Astrocyte of the spinal cord (primary cell): ENCODE data around the gene GALNT12.

Experiments used
- DNase-seq: peaks from one replicate; pipeline ENCODE4 v3.0.0; 2011; ENCODE audit warnings: low read depth, low spot score
- H3K4me3 ChIP-seq: 2 replicates; pipeline ENCODE4 v1.5.1; 2011; ENCODE audit warnings: low read depth, mild to moderate bottlenecking, low read length, moderate library complexity
- in situ Hi-C: cut with HindIII; loops from 2 replicates; pipeline ENCODE4 v1.10.0; 2017; ENCODE audit warnings: low sequenced_read_pairs
- TF ChIP-seq, protein P1 (sequence below): IDR thresholded peaks from 2 replicates; pipeline ENCODE4 v1.5.1; 2012; ENCODE audit warnings: low read depth, mild to moderate bottlenecking, low read length, inconsistent platforms

GALNT12 gene

DNA sequence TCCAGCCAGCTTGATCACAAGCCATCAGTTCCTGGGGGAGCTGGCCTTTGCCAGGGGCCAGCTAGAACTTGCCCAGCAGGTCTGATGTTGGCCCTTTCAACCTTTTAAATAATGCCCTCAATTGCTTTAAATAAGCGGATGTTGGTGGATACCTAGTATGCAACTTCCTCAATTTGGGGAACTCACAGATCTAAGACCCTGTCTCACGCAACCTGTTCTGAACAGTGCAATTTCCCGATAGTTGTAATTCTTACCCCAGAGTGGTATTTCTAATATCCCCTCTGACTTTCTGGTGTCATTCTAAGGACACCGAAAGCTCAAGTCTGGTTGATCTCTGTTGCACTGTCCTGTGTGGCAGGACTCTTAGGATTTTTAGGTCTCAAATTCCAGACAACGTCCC lies 23.1 kb downstream of the GALNT12 start:
- DNase-seq, result no peak
- TF ChIP-seq, protein P1, sequence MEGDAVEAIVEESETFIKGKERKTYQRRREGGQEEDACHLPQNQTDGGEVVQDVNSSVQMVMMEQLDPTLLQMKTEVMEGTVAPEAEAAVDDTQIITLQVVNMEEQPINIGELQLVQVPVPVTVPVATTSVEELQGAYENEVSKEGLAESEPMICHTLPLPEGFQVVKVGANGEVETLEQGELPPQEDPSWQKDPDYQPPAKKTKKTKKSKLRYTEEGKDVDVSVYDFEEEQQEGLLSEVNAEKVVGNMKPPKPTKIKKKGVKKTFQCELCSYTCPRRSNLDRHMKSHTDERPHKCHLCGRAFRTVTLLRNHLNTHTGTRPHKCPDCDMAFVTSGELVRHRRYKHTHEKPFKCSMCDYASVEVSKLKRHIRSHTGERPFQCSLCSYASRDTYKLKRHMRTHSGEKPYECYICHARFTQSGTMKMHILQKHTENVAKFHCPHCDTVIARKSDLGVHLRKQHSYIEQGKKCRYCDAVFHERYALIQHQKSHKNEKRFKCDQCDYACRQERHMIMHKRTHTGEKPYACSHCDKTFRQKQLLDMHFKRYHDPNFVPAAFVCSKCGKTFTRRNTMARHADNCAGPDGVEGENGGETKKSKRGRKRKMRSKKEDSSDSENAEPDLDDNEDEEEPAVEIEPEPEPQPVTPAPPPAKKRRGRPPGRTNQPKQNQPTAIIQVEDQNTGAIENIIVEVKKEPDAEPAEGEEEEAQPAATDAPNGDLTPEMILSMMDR, result no peak
- in situ Hi-C loops, result no loop called here
- H3K4me3 ChIP-seq, result no peak overlapping the region

DNA sequence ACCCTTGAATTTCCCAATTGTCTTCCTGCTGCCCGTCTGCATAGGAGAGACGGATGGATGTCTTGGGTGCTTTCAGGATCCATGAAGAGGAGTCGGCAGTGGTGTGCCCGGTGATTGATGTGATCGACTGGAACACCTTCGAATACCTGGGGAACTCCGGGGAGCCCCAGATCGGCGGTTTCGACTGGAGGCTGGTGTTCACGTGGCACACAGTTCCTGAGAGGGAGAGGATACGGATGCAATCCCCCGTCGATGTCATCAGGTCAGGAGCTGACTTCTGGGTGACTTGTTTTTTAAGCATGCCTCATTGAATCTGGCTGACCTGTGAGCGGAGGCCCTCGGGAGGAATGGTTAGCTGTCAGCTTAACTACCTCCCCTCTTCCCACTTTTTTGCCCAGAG lies 24.2 kb downstream of the GALNT12 start:
- no peak overlapping the region for H3K4me3 ChIP-seq
- TF ChIP-seq, protein P1, result no peak
- no peak for DNase-seq
- in situ Hi-C loops, result no loop called here

- H3K4me3 ChIP-seq, result no peak overlapping the region
- TF ChIP-seq, protein P1, result no peak
- DNase-seq, result no peak
- in situ Hi-C loops, result no loop called here
Observed at GRCh38 chr9:98832768-98833089, 25.3 kb downstream of the GALNT12 start.

- in situ Hi-C loops, result no loop called here
- H3K4me3 ChIP-seq, result no peak overlapping the region
- TF ChIP-seq, protein P1, result no peak
- no peak for DNase-seq
Observed at GRCh38 chr9:98833090-98833956, 25.9 kb downstream of the GALNT12 start.

- H3K4me3 ChIP-seq, result no peak overlapping the region
- TF ChIP-seq, protein P1, result no peak
- DNase-seq, result no peak
- in situ Hi-C loops, result no loop called here
Observed at GRCh38 chr9:98834386-98834785, 26.9 kb downstream of the GALNT12 start.

DNA sequence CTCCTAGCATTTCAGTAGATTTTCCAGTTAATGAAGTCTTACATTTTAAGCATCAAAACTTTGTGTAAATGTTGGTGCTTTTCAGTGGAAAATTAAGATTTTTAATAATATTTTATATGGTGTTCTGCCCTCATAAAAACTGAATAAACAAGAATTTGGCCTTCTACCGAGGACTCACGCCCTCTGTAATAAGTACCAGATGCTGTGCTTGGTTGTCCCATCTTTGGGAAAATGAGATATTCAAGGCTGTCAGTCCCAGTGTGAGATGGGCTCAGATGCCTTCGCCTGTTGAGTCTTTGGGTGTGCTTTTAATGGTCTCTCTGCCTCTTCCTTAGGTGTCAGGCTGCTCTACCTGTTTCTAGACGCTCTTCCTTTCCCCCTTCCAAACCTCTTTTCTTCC lies 28.7 kb downstream of the GALNT12 start:
- TF ChIP-seq, protein P1, result no peak
- in situ Hi-C loops, result no loop called here

More for the DNA sequence above, 28.7 kb downstream of the GALNT12 start:
- no peak overlapping the region for H3K4me3 ChIP-seq
- no peak for DNase-seq
